NCI-H1105 (cell line): ENCODE measurements around the gene ZNF468.
A peak's percentile ranks its signal among the peaks of the same experiment; 100 is the strongest.
"Not testable (repeated sequence)": the region's sequence is repeated elsewhere in the genome, so short reads cannot be mapped to it uniquely, and the experiment has no call there.

Experiments
- DNase-seq: peaks from one replicate; lab custom pipeline; 2025; lab: John Stamatoyannopoulos, UW

Gene ZNF468

GRCh38 chr19:52825765-52826164 lies 31.7 kb downstream of the ZNF468 start:
- no peak for DNase-seq

- no peak for DNase-seq
These were observed 33.7 kb downstream of the ZNF468 start for GRCh38 chr19:52823676-52824075.

- peak; percentile 42 for DNase-seq
These were observed 36.0 kb downstream of the ZNF468 start, which contains the start of gene ZNF28 for GRCh38 chr19:52821204-52821960. TSS of gene ZNF28 (minus strand) at chr19:52821633. CDS start at chr19:52817958, 3,675 bp downstream.

- DNase-seq, result not testable (repeated sequence)
These were observed 36.8 kb downstream of the ZNF468 start for GRCh38 chr19:52820472-52821203.

- no peak for DNase-seq
These were observed 47.6 kb downstream of the ZNF468 start for GRCh38 chr19:52809801-52810200.

GRCh38 chr19:52799950-52800640 lies 57.3 kb downstream of the ZNF468 start:
- not testable (repeated sequence) for DNase-seq

- DNase-seq, result no peak
These were observed 68.0 kb downstream of the ZNF468 start for GRCh38 chr19:52789440-52789839.
